HepG2 (cell line): Measurements from ENCODE around the gene ZIM2. TPM values are rescaled to one million over a fixed set of nuclear protein-coding genes. Genes with fewer than 3 reads are reported as not detected.

Experiments
- ELF1 ChIP-seq: sonication (generic); formaldehyde crosslinking; IDR thresholded peaks from 2 replicates; pipeline ENCODE4 v1.4.0; 2020; ENCODE audit warnings: missing genetic modification reagents
- HMG20A ChIP-seq: IDR thresholded peaks from 2 replicates; pipeline ENCODE4 v1.6.1; 2016; ENCODE audit warnings: borderline replicate concordance
- HNF4G ChIP-seq, 2 experiments: sonication (generic) in 1 of 2; formaldehyde crosslinking in 1 of 2; IDR thresholded peaks; 2 replicates each; pipeline versions ENCODE4 v1.4.0 to v1.6.1; 2011 to 2020; ENCODE audit warnings: borderline replicate concordance in 2 of 2, low read depth in 2 of 2, mild to moderate bottlenecking in 2 of 2, low read length in 1 of 2, missing genetic modification reagents in 1 of 2, moderate library complexity in 1 of 2
- IKZF1 ChIP-seq: fragments of 450-650 bp; IDR thresholded peaks from 2 replicates; pipeline ENCODE4 v1.7.1; 2016
- MED1 ChIP-seq: sonication (generic); formaldehyde crosslinking; IDR thresholded peaks from 2 replicates; pipeline ENCODE4 v1.4.0; 2020; ENCODE audit warnings: missing genetic modification reagents
- MEF2D ChIP-seq: sonication (generic); formaldehyde crosslinking; IDR thresholded peaks from 2 replicates; pipeline ENCODE4 v1.5.1; 2020; ENCODE audit warnings: mild to moderate bottlenecking, missing genetic modification reagents
- NFATC3 ChIP-seq: sonication (generic); formaldehyde crosslinking; IDR thresholded peaks from 2 replicates; pipeline ENCODE4 v1.5.1; 2020; ENCODE audit warnings: mild to moderate bottlenecking, missing genetic modification reagents
- POLR2AphosphoS5 ChIP-seq: IDR thresholded peaks from 2 replicates; pipeline ENCODE4 v1.6.1; 2012; ENCODE audit warnings: low read depth, low read length
- POLR2G ChIP-seq: fragments of 200-400 bp; formaldehyde crosslinking; IDR thresholded peaks from 2 replicates; pipeline ENCODE4 v1.6.1; 2018; ENCODE audit warnings: mild to moderate bottlenecking, low read depth, low read length, moderate library complexity
- RARA ChIP-seq: IDR thresholded peaks from 2 replicates; pipeline ENCODE4 v1.6.1; 2016; ENCODE audit warnings: missing genetic modification reagents, missing compliant biosample characterization
- REL ChIP-seq: sonication (generic); formaldehyde crosslinking; conservative IDR thresholded peaks from 2 replicates; pipeline ENCODE4 v1.8.0; 2022; ENCODE audit warnings: mild to moderate bottlenecking, missing genetic modification reagents, moderate library complexity
- SALL1 ChIP-seq: sonication (generic); formaldehyde crosslinking; IDR thresholded peaks from 2 replicates; pipeline ENCODE4 v1.8.0; 2022; ENCODE audit warnings: mild to moderate bottlenecking, missing genetic modification reagents
- TBX3 ChIP-seq: fragments of 450-650 bp; IDR thresholded peaks from 2 replicates; pipeline ENCODE4 v1.6.1; 2017; ENCODE audit warnings: antibody characterized with exemption, mild to moderate bottlenecking, inconsistent platforms, borderline replicate concordance
- TCF7 ChIP-seq: sonication (generic); IDR thresholded peaks from 2 replicates; pipeline ENCODE4 v1.6.1; 2016; ENCODE audit warnings: antibody characterized with exemption, low read depth
- ZBTB1 ChIP-seq: sonication (generic); formaldehyde crosslinking; IDR thresholded peaks from 2 replicates; pipeline ENCODE4 v1.4.0; 2020; ENCODE audit warnings: missing genetic modification reagents, borderline replicate concordance
- ZMYM4 ChIP-seq: sonication (generic); formaldehyde crosslinking; IDR thresholded peaks from 2 replicates; pipeline ENCODE4 v1.8.1; 2023; ENCODE audit warnings: mild to moderate bottlenecking, missing genetic modification reagents
- ZNF12 ChIP-seq: sonication (generic); formaldehyde crosslinking; IDR thresholded peaks from 2 replicates; pipeline ENCODE4 v1.5.0; 2020; ENCODE audit warnings: missing genetic modification reagents
- ZNF235 ChIP-seq: sonication (generic); formaldehyde crosslinking; IDR thresholded peaks from 2 replicates; pipeline ENCODE4 v1.8.1; 2023; ENCODE audit warnings: mild to moderate bottlenecking, missing genetic modification reagents, borderline replicate concordance
- ZNF788 ChIP-seq: sonication (generic); formaldehyde crosslinking; IDR thresholded peaks from 2 replicates; pipeline ENCODE4 v1.5.0; 2020; ENCODE audit warnings: mild to moderate bottlenecking, missing genetic modification reagents, borderline replicate concordance
- polyA plus RNA-seq, 8 experiments: library from polyadenylated mRNA; depleted of rRNA in 3 of 8; stranded (reverse) in 7 of 8; unstranded in 1 of 8; fragments of >200 nt; fragmentation: Illumina TruSeq in 4 of 8; extraction: Trizol in 4 of 8; gene quantifications; 2 replicates each; pipeline versions ENCODE4 v1.2.1 to v1.2.3, GENCODE V29; 2011 to 2016; ENCODE audit warnings: low read depth in 4 of 8, missing spikeins in 1 of 8, mixed read lengths in 1 of 8; ENCODE audit not compliant: insufficient read depth in 1 of 8
- total RNA-seq, 5 experiments: library from RNA; depleted of rRNA; stranded (reverse); fragments of >200 nt; fragmentation: Illumina TruSeq; extraction: Trizol; gene quantifications; 2 replicates each; pipeline ENCODE4 v1.2.3, GENCODE V29; 2016; ENCODE audit warnings: low read depth in 1 of 5
- TF ChIP-seq, protein P1 (sequence below): sonication (generic); formaldehyde crosslinking; IDR thresholded peaks from 2 replicates; pipeline ENCODE4 v1.5.1; 2020; ENCODE audit warnings: missing genetic modification reagents, mild to moderate bottlenecking, borderline replicate concordance
- TF ChIP-seq, protein P2 (sequence below): sonication (generic); formaldehyde crosslinking; IDR thresholded peaks from 2 replicates; pipeline ENCODE4 v1.5.1; 2020; ENCODE audit warnings: mild to moderate bottlenecking, moderate library complexity, missing genetic modification reagents
- TF ChIP-seq, protein P3 (sequence below): IDR thresholded peaks from 2 replicates; pipeline ENCODE4 v1.4.0; 2020; ENCODE audit warnings: mild to moderate bottlenecking, missing genetic modification reagents

Gene ZIM2
- total and polyA plus RNA-seq, 2 of the 13 experiments (the other 11 are each of a cell fraction or from before 2014, with no cell fraction given) = 7.2 to 10.3 TPM

DNA sequence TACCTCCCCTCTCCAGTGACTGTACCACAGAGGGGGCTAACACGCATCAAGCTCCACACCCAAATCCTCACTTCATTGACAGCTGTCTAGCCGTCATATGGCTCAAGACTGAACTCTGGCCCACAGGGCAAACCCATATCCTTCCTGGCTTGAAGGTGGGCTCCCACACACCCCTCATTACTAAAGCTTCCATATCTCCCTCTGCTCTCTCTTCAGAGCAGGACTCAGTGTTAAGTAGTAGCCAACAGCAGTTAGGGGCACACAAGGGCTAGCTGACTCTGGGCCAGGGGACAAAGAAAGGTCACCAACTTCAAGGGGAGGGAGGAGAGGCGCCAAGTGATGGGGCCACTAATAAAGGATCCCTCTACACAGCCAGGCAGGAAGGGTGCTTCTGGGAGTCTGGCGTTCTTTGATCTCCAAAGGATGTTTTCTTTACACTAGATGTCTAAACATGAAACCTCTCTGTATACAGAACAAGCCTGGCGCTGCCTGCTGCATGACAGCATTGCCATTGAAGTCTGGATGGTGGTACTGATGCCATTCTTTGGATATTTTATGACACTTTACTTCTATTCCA lies 8.1 kb downstream of the ZIM2 start (continued):
- TF ChIP-seq TCF7 (peak; percentile 72), ZNF12 (no peak), NFATC3 (CRISPR knock-in tag) (no peak), ZNF235 (no peak), TBX3 (no peak), RARA (CRISPR knock-in tag) (peak; percentile 71), MED1 (CRISPR knock-in tag) (0 out of 2 replicates have a peak, but pooled peaks have one; percentile 8), ZMYM4 (0 out of 2 replicates have a peak, but pooled peaks have one; percentile 28), HNF4G (IDR thresholded peaks at IDR 0.05; ENCODE audit: borderline replicate concordance, low read depth, low read length) (no peak), HNF4G (CRISPR knock-in tag; IDR thresholded peaks at IDR 0.05; ENCODE audit: borderline replicate concordance, low read depth) (no peak), ELF1 (CRISPR knock-in tag) (no peak), IKZF1 (no peak), HMG20A (CRISPR knock-in tag) (peak; percentile 40; the same call in 1 of the 2 replicates), REL (no peak), POLR2G (peak; percentile 54), ZNF788 (CRISPR knock-in tag) (no peak), MEF2D (0 out of 2 replicates have a peak, but pooled peaks have one; percentile 28), SALL1 (CRISPR knock-in tag) (0 out of 2 replicates have a peak, but pooled peaks have one; percentile 16), ZBTB1 (CRISPR knock-in tag) (no peak), POLR2AphosphoS5 (peak; percentile 42; the same call in 1 of the 2 replicates)
- TF ChIP-seq, protein P1, sequence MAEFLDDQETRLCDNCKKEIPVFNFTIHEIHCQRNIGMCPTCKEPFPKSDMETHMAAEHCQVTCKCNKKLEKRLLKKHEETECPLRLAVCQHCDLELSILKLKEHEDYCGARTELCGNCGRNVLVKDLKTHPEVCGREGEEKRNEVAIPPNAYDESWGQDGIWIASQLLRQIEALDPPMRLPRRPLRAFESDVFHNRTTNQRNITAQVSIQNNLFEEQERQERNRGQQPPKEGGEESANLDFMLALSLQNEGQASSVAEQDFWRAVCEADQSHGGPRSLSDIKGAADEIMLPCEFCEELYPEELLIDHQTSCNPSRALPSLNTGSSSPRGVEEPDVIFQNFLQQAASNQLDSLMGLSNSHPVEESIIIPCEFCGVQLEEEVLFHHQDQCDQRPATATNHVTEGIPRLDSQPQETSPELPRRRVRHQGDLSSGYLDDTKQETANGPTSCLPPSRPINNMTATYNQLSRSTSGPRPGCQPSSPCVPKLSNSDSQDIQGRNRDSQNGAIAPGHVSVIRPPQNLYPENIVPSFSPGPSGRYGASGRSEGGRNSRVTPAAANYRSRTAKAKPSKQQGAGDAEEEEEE (CRISPR knock-in tag) = no peak
- TF ChIP-seq, protein P2, sequence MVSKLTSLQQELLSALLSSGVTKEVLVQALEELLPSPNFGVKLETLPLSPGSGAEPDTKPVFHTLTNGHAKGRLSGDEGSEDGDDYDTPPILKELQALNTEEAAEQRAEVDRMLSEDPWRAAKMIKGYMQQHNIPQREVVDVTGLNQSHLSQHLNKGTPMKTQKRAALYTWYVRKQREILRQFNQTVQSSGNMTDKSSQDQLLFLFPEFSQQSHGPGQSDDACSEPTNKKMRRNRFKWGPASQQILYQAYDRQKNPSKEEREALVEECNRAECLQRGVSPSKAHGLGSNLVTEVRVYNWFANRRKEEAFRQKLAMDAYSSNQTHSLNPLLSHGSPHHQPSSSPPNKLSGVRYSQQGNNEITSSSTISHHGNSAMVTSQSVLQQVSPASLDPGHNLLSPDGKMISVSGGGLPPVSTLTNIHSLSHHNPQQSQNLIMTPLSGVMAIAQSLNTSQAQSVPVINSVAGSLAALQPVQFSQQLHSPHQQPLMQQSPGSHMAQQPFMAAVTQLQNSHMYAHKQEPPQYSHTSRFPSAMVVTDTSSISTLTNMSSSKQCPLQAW = 0 out of 2 replicates have a peak, but pooled peaks have one; percentile 38
- TF ChIP-seq, protein P3, sequence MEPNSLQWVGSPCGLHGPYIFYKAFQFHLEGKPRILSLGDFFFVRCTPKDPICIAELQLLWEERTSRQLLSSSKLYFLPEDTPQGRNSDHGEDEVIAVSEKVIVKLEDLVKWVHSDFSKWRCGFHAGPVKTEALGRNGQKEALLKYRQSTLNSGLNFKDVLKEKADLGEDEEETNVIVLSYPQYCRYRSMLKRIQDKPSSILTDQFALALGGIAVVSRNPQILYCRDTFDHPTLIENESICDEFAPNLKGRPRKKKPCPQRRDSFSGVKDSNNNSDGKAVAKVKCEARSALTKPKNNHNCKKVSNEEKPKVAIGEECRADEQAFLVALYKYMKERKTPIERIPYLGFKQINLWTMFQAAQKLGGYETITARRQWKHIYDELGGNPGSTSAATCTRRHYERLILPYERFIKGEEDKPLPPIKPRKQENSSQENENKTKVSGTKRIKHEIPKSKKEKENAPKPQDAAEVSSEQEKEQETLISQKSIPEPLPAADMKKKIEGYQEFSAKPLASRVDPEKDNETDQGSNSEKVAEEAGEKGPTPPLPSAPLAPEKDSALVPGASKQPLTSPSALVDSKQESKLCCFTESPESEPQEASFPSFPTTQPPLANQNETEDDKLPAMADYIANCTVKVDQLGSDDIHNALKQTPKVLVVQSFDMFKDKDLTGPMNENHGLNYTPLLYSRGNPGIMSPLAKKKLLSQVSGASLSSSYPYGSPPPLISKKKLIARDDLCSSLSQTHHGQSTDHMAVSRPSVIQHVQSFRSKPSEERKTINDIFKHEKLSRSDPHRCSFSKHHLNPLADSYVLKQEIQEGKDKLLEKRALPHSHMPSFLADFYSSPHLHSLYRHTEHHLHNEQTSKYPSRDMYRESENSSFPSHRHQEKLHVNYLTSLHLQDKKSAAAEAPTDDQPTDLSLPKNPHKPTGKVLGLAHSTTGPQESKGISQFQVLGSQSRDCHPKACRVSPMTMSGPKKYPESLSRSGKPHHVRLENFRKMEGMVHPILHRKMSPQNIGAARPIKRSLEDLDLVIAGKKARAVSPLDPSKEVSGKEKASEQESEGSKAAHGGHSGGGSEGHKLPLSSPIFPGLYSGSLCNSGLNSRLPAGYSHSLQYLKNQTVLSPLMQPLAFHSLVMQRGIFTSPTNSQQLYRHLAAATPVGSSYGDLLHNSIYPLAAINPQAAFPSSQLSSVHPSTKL (CRISPR knock-in tag) = peak; percentile 45
